B cell (primary cell): ENCODE results near the gene PEX6. TPM values are rescaled to one million over a fixed set of nuclear protein-coding genes. Genes with fewer than 3 reads are reported as not detected.

Source experiments
- ATAC-seq: fragments of 200-7000 bp; cut with Tn5 transposase; one replicate; pipeline ENCODE4 v1.10.0; 2021; ENCODE audit warnings: low read depth, mild to moderate bottlenecking, moderate number of reproducible peaks, moderate library complexity
- CTCF ChIA-PET: fragments of 350-600 bp; sonication (Branson Sonifier 250); formaldehyde crosslinking; loops from one replicate; lab custom pipeline; 2021; ENCODE audit warnings: antibody characterized with exemption, inconsistent platforms; lab: Charles Lee
- POLR2A ChIA-PET: fragments of 350-600 bp; sonication (Branson Sonifier 250); formaldehyde crosslinking; loops from one replicate; lab custom pipeline; 2021; ENCODE audit warnings: antibody characterized with exemption; lab: Charles Lee
- DNase-seq: peaks from one replicate; pipeline ENCODE4 v3.0.0; 2013
- H2AFZ ChIP-seq: 2 replicates; pipeline ENCODE4 v1.6.1; 2012; ENCODE audit warnings: mild to moderate bottlenecking, low read depth, low read length; ENCODE audit not compliant: insufficient read depth, poor library complexity, severe bottlenecking
- H3K27ac ChIP-seq, 2 donors: 1 replicate in 1 of 2; 2 replicates in 1 of 2; pipeline ENCODE4 v1.5.1; 2012 to 2013; ENCODE audit warnings: low read length in 2 of 2, mild to moderate bottlenecking in 2 of 2, moderate library complexity in 1 of 2
- H3K27me3 ChIP-seq, 4 experiments: fragments of 200-600 bp in 1 of 4; sonication (generic) in 1 of 4; replicated peaks in 1 of 4; 1 replicate in 2 of 4; 2 replicates in 2 of 4; pipeline versions ENCODE4 v1.6.1 to v1.7.0; 2013 to 2016; ENCODE audit warnings: low read length in 3 of 4, mild to moderate bottlenecking in 2 of 4, mixed read lengths in 1 of 4, moderate library complexity in 1 of 4; ENCODE audit not compliant: insufficient read depth in 4 of 4, control insufficient read depth in 3 of 4; ENCODE audit errors: control extremely low read depth in 1 of 4
- H3K36me3 ChIP-seq, 2 experiments: replicated peaks in 1 of 2; 1 replicate in 1 of 2; 2 replicates in 1 of 2; pipeline versions ENCODE4 v1.6.1 to v1.7.1; 2013; ENCODE audit warnings: low read length in 1 of 2; ENCODE audit not compliant: insufficient read depth in 2 of 2, control insufficient read depth in 1 of 2; ENCODE audit errors: control extremely low read depth in 1 of 2, extremely low read depth in 1 of 2
- H3K4me1 ChIP-seq, 2 donors: fragments of 200-600 bp in 1 of 2; sonication (generic) in 1 of 2; 1 replicate in 1 of 2; 2 replicates in 1 of 2; pipeline versions ENCODE4 v1.5.1 to v1.6.1; 2013 to 2017; ENCODE audit warnings: low read length in 2 of 2; ENCODE audit not compliant: control insufficient read depth in 2 of 2, insufficient read depth in 2 of 2
- H3K4me2 ChIP-seq: replicated peaks from 2 replicates; pipeline ENCODE3; 2012; ENCODE audit warnings: mild to moderate bottlenecking, low read depth, low read length; ENCODE audit not compliant: poor library complexity, severe bottlenecking
- H3K4me3 ChIP-seq, 5 experiments: fragments of 200-600 bp in 1 of 5; sonication (generic) in 1 of 5; 1 replicate in 3 of 5; 2 replicates in 2 of 5; pipeline versions ENCODE4 v1.5.1 to v1.7.0; 2011 to 2016; ENCODE audit warnings: low read length in 4 of 5, mild to moderate bottlenecking in 4 of 5, low read depth in 2 of 5, control low read depth in 1 of 5, moderate library complexity in 1 of 5; ENCODE audit not compliant: insufficient read depth in 1 of 5; ENCODE audit errors: control extremely low read depth in 1 of 5, extremely low read depth in 1 of 5
- H3K79me2 ChIP-seq: fragments of 200-600 bp; sonication (generic); one replicate; pipeline ENCODE4 v1.6.0; 2016; ENCODE audit warnings: low read length; ENCODE audit not compliant: control insufficient read depth, insufficient read depth
- H3K9ac ChIP-seq: fragments of 200-600 bp; sonication (generic); 2 replicates; pipeline ENCODE4 v1.6.1; 2017; ENCODE audit warnings: mild to moderate bottlenecking, low read length, moderate library complexity
- H3K9me3 ChIP-seq, 3 donors: one replicate each; pipeline versions ENCODE4 v1.6.1 to v1.7.1; 2013; ENCODE audit warnings: low read length in 2 of 3; ENCODE audit not compliant: control insufficient read depth in 2 of 3, insufficient read depth in 1 of 3; ENCODE audit errors: control extremely low read depth in 1 of 3
- H4K20me1 ChIP-seq: 2 replicates; pipeline ENCODE4 v1.6.0; 2012; ENCODE audit warnings: mild to moderate bottlenecking, low read length; ENCODE audit not compliant: insufficient read depth, control insufficient read depth, poor library complexity, severe bottlenecking
- H3K27ac Mint-ChIP-seq: one replicate; pipeline ENCODE4 v1.8.0; 2021; ENCODE audit warnings: mixed read lengths
- H3K27me3 Mint-ChIP-seq: one replicate; pipeline ENCODE4 v1.8.0; 2021; ENCODE audit warnings: mixed read lengths
- H3K4me1 Mint-ChIP-seq: one replicate; pipeline ENCODE4 v1.8.0; 2021; ENCODE audit warnings: mixed read lengths
- H3K4me3 Mint-ChIP-seq: one replicate; pipeline ENCODE4 v1.8.0; 2021; ENCODE audit warnings: mixed read lengths
- H3K9me3 Mint-ChIP-seq: one replicate; pipeline ENCODE4 v1.8.0; 2022; ENCODE audit warnings: mixed read lengths; ENCODE audit not compliant: insufficient read depth
- EZH2 ChIP-seq: IDR thresholded peaks from 2 replicates; pipeline ENCODE4 v1.6.1; 2012; ENCODE audit warnings: borderline replicate concordance, low read depth, mild to moderate bottlenecking, moderate library complexity, low read length; ENCODE audit not compliant: insufficient read depth, poor library complexity, severe bottlenecking
- WGBS: methylation state at CpG from one replicate; pipeline ENCODE4 v1.1.5; 2013; ENCODE audit warnings: missing lambda C conversion rate; ENCODE audit not compliant: insufficient coverage; 5-methylcytosine and 5-hydroxymethylcytosine counted together
- intact Hi-C: fragments of 100-400 bp; cut with micrococcal nuclease; formaldehyde crosslinking; loops from one replicate; pipeline ENCODE4 v1.10.0; 2022
- polyA plus RNA-seq: library from polyadenylated mRNA; depleted of rRNA; stranded (reverse); fragments of >200 nt; gene quantifications from 2 replicates; pipeline ENCODE4 v1.2.3, GENCODE V29; 2012
- total RNA-seq, 2 donors: library from RNA; stranded (reverse); fragments of 120-200 nt in 1 of 2; gene quantifications; 1 replicate in 1 of 2; 2 replicates in 1 of 2; pipeline versions ENCODE4 v1.2.3 to v1.2.4, GENCODE V29; 2013 to 2022
- TF ChIP-seq, protein P1 (sequence below): fragments of 200-600 bp; IDR thresholded peaks from one replicate; pipeline ENCODE4 v1.8.0; 2022; ENCODE audit warnings: antibody characterized with exemption, mild to moderate bottlenecking

Gene PEX6
- total and polyA plus RNA-seq, 2 donors (not counting 1 experiment from before 2014, with no cell fraction given) = 16.0 to 16.6 TPM

DNA sequence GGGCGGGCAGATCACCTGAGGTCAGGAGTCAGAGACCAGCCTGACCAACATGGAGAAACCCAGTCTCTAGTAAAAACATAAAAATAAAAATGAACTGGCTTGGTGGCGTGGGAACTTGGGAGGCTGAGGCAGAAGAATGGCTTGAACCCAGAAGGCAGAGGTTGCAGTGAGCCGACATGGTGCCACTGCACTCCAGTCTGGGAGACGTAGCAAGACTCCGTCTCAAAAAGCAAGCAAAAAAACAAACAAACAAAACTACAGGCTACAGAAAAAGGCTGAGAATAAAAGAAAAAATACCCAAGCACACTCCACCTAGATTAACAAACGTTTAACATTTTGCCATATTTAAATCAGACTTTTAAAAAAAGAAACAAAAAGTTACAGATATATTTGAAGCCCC is 57.2 kb downstream of the PEX6 start:
- WGBS = 68% methylated on average over 4 of the region's 6 CpGs
- no peaks in the 10 kb centered on the region for H3K27me3 Mint-ChIP-seq
- H3K4me1 Mint-ChIP-seq = peaks cover 11% of the 10 kb centered on the region
- no peaks in the 10 kb centered on the region for H4K20me1 ChIP-seq
- no peak overlapping the region for H3K4me2 ChIP-seq
- intact Hi-C loops = loop anchor here (10.0 kb wide), 1 partner anchor 593 kb away; the partner anchor contains the start of genes LRRC73, POLR1C and YIPF3
- no peaks in the 10 kb centered on the region for H3K9me3 ChIP-seq
- H3K27ac Mint-ChIP-seq = no peak overlapping the region
- no peaks in the 10 kb centered on the region for H3K9me3 Mint-ChIP-seq
- H3K4me3 Mint-ChIP-seq = no peak overlapping the region
- H3K4me1 ChIP-seq = peaks cover 0 to 10% of the 10 kb centered on the region in 2 donors
- no peak overlapping the region for H3K4me3 ChIP-seq
- ChIA-PET POLR2A (interaction anchor here (0.6 kb wide), 2 partner anchors 80 to 220 kb away, joined by 3 read pairs; no protein-coding TSS in a partner anchor), CTCF (interaction anchor here (0.6 kb wide), 1 partner anchor 707 kb away, joined by 4 read pairs; no protein-coding TSS in a partner anchor)
- H3K79me2 ChIP-seq = peaks cover 9% of the 10 kb centered on the region
- no peak overlapping the region for H2AFZ ChIP-seq
- ATAC-seq (no peak), DNase-seq (no peak)
- H3K27ac ChIP-seq = no peak overlapping the region
- no peaks in the 10 kb centered on the region for H3K27me3 ChIP-seq
- H3K36me3 ChIP-seq = no peaks in the 10 kb centered on the region
- TF ChIP-seq, protein P1, sequence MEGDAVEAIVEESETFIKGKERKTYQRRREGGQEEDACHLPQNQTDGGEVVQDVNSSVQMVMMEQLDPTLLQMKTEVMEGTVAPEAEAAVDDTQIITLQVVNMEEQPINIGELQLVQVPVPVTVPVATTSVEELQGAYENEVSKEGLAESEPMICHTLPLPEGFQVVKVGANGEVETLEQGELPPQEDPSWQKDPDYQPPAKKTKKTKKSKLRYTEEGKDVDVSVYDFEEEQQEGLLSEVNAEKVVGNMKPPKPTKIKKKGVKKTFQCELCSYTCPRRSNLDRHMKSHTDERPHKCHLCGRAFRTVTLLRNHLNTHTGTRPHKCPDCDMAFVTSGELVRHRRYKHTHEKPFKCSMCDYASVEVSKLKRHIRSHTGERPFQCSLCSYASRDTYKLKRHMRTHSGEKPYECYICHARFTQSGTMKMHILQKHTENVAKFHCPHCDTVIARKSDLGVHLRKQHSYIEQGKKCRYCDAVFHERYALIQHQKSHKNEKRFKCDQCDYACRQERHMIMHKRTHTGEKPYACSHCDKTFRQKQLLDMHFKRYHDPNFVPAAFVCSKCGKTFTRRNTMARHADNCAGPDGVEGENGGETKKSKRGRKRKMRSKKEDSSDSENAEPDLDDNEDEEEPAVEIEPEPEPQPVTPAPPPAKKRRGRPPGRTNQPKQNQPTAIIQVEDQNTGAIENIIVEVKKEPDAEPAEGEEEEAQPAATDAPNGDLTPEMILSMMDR = no peak
- no peak for TF ChIP-seq EZH2
- H3K9ac ChIP-seq = no peak overlapping the region

DNA sequence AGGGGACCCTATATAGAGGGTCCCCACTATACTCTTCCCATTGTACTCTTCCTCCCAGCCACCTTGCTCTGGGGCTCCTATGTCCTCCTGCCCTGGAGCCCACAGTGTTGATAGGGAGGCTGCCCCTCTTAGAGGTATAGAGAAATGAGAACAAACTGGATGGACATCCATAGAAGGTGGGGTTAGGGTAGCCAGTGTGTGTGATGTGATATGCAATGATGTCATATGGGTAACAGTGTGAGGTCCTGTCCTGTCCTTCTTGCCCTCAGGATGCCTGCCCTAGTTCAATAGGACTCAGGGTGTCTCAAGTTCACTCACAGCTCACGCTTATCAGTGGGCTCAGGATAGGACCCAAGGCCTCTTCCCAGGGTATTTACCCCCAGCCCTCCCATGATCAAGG is 62.7 kb downstream of the PEX6 start:
- POLR2A ChIA-PET = no interaction called here
- H3K27ac Mint-ChIP-seq = no peak overlapping the region
- CTCF ChIA-PET = interaction anchor here (0.5 to 0.6 kb wide), 3 partner anchors 63 to 590 kb away, joined by 3 to 5 read pairs (median 3); no protein-coding TSS in a partner anchor
- Histone ChIP-seq H2AFZ (peak overlapping the region; percentile 62), H3K9me3 (peaks cover 0 to under 1% (median 0%) of the 10 kb centered on the region in 3 donors), H3K27me3 (peaks cover 0 to 7% (median 1%) of the 10 kb centered on the region in 4 experiments), H3K4me2 (no peak overlapping the region), H3K9ac (no peak overlapping the region), H3K4me3 (no peak overlapping the region), H3K79me2 (no peaks in the 10 kb centered on the region), H3K36me3 (no peaks in the 10 kb centered on the region), H4K20me1 (no peaks in the 10 kb centered on the region), H3K27ac (no peak overlapping the region), H3K4me1 (peaks cover 3 to 15% of the 10 kb centered on the region in 2 donors)
- TF ChIP-seq, protein P1 = no peak
- TF ChIP-seq EZH2 = no peak
- H3K9me3 Mint-ChIP-seq = no peaks in the 10 kb centered on the region
- no peak overlapping the region for H3K4me3 Mint-ChIP-seq
- peaks cover 4% of the 10 kb centered on the region for H3K4me1 Mint-ChIP-seq
- no peak for ATAC-seq
- intact Hi-C loops = no loop called here
- DNase-seq = no peak
- H3K27me3 Mint-ChIP-seq = peaks cover 4% of the 10 kb centered on the region
- 100% methylated on average over 1 of the region's 1 CpG for WGBS
